ENCODE measurements around the gene MS4A10.

The MS4A10 gene

DNA sequence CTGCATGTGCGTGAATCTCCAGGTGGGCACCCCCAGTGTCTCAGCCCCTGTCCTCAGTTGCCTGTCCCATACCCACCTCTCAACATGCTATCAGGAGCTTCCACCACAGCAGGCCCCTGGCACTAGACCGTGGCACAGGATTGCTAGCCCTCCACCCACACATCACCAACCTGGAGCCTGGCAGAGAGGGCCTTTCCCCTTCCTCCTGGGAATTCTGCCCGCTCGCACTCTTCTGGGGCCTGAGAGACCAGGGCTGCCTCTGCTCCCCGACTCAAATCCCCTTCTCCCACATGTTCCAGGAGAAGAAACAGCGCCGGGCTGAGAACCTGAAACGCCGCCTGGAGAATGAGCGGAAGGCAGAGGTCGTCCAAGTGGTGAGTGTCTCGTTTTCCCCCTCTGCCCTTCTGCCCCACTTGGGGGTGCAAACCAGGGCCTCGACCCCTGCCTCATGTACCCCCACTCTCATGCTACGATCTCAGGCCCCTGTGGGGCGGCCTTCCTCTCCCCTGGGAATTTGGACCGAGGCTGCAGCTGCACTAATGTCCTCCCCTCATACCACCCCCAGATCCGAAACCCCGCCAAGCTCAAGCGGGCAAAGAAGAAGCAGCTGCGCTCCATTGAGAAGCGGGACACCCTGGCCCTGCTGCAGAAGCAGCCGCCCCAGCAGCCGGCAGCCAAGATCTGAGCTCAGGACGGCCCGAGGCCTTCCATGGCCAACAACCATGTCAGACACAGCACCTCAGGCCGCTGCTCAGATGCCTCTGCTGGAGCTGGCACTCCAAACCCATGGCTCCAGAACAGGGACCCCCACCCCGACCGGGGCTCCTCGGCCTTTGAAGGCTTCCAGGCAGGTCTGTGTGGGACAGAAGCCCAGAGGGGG lies 64.7 kb downstream of the MS4A10 start:
- DNase-seq (ENCODE audit: low read depth in 2 of 2) = no peak

Measured in stimulated activated CD8-positive, alpha-beta memory T cell treated with anti-CD3 and anti-CD28 coated beads, Interleukin-7, amount 100 ng/mL, for 1 hour (primary cell).